Stimulated activated naive B cell treated with anti-CD40 and anti-IgM and Interleukin-4, amounts not matched to agents 10 μg/mL and 1 μg/mL and 100 μg/mL, for 72 hours (primary cell): ENCODE data around the gene ADGRD1.

Source experiments
- ATAC-seq, 2 donors: fragments of 150-1000 bp; cut with Tn5 transposase; replicated peaks; 2 replicates each; pipeline ENCODE4 v1.10.0; 2021; ENCODE audit warnings: moderate library complexity in 1 of 2
- DNase-seq: peaks from one replicate; pipeline ENCODE4 v3.0.0; 2021
- H3K27ac Mint-ChIP-seq: one replicate; pipeline ENCODE4 v1.8.0; 2022; ENCODE audit warnings: mild to moderate bottlenecking, mixed read lengths
- H3K27me3 Mint-ChIP-seq, 2 donors: one replicate each; pipeline ENCODE4 v1.8.0; 2022; ENCODE audit warnings: mixed read lengths in 2 of 2
- H3K36me3 Mint-ChIP-seq, 2 donors: one replicate each; pipeline ENCODE4 v1.8.0; 2022; ENCODE audit warnings: mixed read lengths in 2 of 2, mild to moderate bottlenecking in 1 of 2
- H3K4me1 Mint-ChIP-seq, 2 donors: one replicate each; pipeline ENCODE4 v1.8.0; 2022; ENCODE audit warnings: mixed read lengths in 2 of 2, mild to moderate bottlenecking in 1 of 2
- H3K4me3 Mint-ChIP-seq, 2 donors: one replicate each; pipeline ENCODE4 v1.8.0; 2022; ENCODE audit warnings: mild to moderate bottlenecking in 2 of 2, mixed read lengths in 2 of 2, moderate library complexity in 1 of 2
- H3K9me3 Mint-ChIP-seq, 2 donors: one replicate each; pipeline ENCODE4 v1.8.0; 2022; ENCODE audit warnings: mixed read lengths in 2 of 2, mild to moderate bottlenecking in 1 of 2

ADGRD1 gene

DNA sequence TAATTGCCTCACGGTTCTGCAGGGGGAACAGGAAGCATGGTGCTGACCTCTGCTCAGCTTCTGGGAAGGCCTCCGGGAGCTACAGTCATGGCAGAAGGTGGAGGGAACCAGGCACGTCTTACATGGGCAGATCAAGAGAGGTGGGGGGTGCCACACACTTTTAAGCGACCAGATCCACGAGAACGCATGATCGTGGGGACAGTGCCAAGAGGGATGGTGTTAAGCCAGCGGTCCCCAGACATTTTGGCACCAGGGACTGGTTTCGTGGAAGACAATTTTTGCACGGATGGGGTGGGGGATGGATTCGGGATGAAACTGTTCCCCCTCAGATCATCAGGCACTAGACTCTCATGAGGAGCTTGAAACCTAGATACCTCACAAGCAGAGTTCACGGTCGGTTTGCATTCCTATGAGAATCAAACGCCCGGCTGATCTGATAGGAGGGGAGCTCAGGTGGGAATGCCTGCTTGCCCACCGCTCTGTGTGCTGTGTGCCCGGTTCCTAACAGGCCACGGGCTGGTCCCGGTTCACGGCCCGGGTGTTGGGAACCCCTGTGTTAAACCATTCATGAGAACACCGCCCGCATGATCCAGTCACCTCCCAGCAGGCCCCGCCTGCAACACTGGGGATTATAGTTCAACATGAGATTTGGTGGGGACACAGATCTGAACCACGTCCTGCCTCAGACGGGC lies 96.9 kb downstream of the ADGRD1 start:
- Mint-ChIP-seq H3K27ac (no peak overlapping the region), H3K36me3 (peaks cover 2 to 3% of the 10 kb centered on the region in 2 donors), H3K27me3 (peaks cover 8 to 14% of the 10 kb centered on the region in 2 donors), H3K4me3 (no peak overlapping the region), H3K9me3 (peaks cover 2 to 4% of the 10 kb centered on the region in 2 donors), H3K4me1 (peaks cover 17 to 38% of the 10 kb centered on the region in 2 donors)
- no peak for DNase-seq
- no peak for ATAC-seq

- no peak overlapping the region for H3K27ac Mint-ChIP-seq
- H3K4me1 Mint-ChIP-seq: peaks cover 16 to 43% of the 10 kb centered on the region in 2 donors
- no peak for DNase-seq
- peaks cover 8 to 14% of the 10 kb centered on the region in 2 donors for H3K27me3 Mint-ChIP-seq
- H3K4me3 Mint-ChIP-seq: no peak overlapping the region
- no peak for ATAC-seq
- H3K36me3 Mint-ChIP-seq: peaks cover 2 to 3% of the 10 kb centered on the region in 2 donors
- H3K9me3 Mint-ChIP-seq: peaks cover 2 to 4% of the 10 kb centered on the region in 2 donors
Measured at GRCh38 chr12:131051155-131051473, 97.4 kb downstream of the ADGRD1 start.

DNA sequence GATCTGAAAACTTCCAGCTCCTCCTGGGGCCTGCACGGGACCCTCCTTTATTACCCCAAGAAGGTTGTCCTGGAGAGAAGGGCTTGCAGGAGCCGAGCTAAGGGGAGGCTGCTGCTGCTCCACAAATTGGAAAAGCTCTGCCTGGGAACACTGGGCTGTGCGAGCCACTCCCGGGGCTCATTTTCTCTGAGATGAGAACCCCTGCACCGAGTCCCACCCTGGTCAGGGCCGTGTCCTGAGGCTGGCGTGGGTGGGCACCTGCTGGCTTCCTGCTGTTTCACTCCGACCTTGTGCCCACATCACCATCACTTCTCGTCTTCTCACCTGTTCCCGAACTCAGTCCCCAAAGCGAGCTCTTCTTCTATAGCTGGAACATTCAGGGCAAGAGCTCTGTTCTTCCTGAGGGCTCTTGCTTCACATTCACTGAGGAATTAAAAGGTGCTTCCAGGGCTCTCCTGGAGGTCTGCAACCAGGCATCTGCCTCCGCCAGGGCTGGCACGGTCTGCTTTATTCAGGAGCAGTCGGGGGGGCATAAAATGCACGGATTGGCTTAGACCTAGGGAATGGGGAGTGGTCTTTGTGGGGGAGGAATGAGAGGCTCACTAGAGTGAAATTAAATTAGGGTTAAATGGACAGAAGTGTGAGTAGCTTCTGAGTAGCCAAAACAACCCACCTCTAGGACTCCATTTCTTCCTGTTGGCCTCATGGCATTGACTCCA lies 98.5 kb downstream of the ADGRD1 start:
- no peak overlapping the region for H3K27ac Mint-ChIP-seq
- no peak for ATAC-seq
- peaks cover 16 to 49% of the 10 kb centered on the region in 2 donors for H3K4me1 Mint-ChIP-seq

GRCh38 chr12:131052929-131053328 lies 99.2 kb downstream of the ADGRD1 start:
- no peak for DNase-seq
- H3K4me3 Mint-ChIP-seq: no peak overlapping the region
- H3K9me3 Mint-ChIP-seq: no peaks in the 10 kb centered on the region
- peaks cover 7 to 21% of the 10 kb centered on the region in 2 donors for H3K27me3 Mint-ChIP-seq
- H3K27ac Mint-ChIP-seq: peak overlapping the region; percentile 52
- H3K4me1 Mint-ChIP-seq: peaks cover 12 to 42% of the 10 kb centered on the region in 2 donors
- peak; percentile 24 to 33 for ATAC-seq
- H3K36me3 Mint-ChIP-seq: no peaks in the 10 kb centered on the region

More for the DNA sequence above, 98.5 kb downstream of the ADGRD1 start:
- no peaks in the 10 kb centered on the region for H3K36me3 Mint-ChIP-seq
- peaks cover 8 to 16% of the 10 kb centered on the region in 2 donors for H3K27me3 Mint-ChIP-seq
- no peak overlapping the region for H3K4me3 Mint-ChIP-seq
- DNase-seq: no peak
- H3K9me3 Mint-ChIP-seq: no peaks in the 10 kb centered on the region

DNA sequence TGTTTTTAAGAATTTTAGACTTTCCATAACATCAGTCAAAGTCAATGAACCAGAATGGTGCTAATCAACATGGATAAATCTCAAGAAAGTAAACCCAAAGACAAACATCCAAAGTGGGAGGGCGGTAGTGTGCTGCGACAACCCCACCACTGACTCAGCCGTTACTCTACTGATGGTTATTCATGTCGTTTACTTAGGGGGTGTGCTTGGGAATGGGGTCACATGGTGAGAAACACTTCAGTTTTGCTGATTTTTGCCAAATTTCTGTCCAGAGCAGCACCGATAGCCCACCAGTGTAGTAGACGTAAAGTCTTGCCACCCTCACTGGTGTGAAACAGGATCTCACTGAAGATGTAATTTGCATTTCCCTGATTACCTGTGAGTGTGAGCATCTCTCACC lies 99.9 kb downstream of the ADGRD1 start:
- peaks cover 8 to 36% of the 10 kb centered on the region in 2 donors for H3K4me1 Mint-ChIP-seq
- no peak overlapping the region for H3K4me3 Mint-ChIP-seq
- ATAC-seq (no peak), DNase-seq (no peak)
- H3K9me3 Mint-ChIP-seq: no peaks in the 10 kb centered on the region
- H3K27me3 Mint-ChIP-seq: peaks cover 9 to 27% of the 10 kb centered on the region in 2 donors
- no peaks in the 10 kb centered on the region for H3K36me3 Mint-ChIP-seq
- no peak overlapping the region for H3K27ac Mint-ChIP-seq

GRCh38 chr12:131054345-131055092 lies 100.8 kb downstream of the ADGRD1 start:
- H3K36me3 Mint-ChIP-seq: no peaks in the 10 kb centered on the region
- H3K27ac Mint-ChIP-seq: peak overlapping the region; percentile 78
- H3K27me3 Mint-ChIP-seq: peaks cover 9 to 29% of the 10 kb centered on the region in 2 donors

DNA sequence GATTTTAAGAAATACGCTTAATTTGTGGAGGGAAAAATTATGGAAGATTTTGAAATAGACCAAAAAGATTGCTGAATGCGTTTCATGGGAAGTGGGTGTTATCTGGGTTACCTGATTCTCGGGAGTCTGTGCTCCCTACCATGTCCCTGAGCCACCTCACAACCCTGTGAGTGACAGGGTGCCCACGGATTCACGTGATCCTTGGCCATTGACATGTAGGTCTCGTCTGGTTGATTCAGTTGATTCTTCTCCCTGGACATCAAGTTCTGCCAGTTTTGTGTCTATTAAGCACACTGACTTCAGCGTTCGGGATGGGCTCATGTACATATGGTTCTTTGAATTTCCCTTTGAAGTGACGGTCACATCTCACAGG lies 101.4 kb downstream of the ADGRD1 start:
- Mint-ChIP-seq H3K27ac (peak overlapping the region; percentile 78), H3K4me3 (no peak overlapping the region), H3K4me1 (peaks cover 10 to 31% of the 10 kb centered on the region in 2 donors), H3K9me3 (no peaks in the 10 kb centered on the region), H3K36me3 (no peaks in the 10 kb centered on the region), H3K27me3 (peaks cover 9 to 29% of the 10 kb centered on the region in 2 donors)
- peak in 1 of 2 donors; percentile 10 for ATAC-seq
- DNase-seq: no peak

More at GRCh38 chr12:131054345-131055092, 100.8 kb downstream of the ADGRD1 start:
- Mint-ChIP-seq H3K9me3 (no peaks in the 10 kb centered on the region), H3K4me3 (no peak overlapping the region), H3K4me1 (peaks cover 8 to 31% of the 10 kb centered on the region in 2 donors)
- no peak for DNase-seq
- ATAC-seq: no peak

DNA sequence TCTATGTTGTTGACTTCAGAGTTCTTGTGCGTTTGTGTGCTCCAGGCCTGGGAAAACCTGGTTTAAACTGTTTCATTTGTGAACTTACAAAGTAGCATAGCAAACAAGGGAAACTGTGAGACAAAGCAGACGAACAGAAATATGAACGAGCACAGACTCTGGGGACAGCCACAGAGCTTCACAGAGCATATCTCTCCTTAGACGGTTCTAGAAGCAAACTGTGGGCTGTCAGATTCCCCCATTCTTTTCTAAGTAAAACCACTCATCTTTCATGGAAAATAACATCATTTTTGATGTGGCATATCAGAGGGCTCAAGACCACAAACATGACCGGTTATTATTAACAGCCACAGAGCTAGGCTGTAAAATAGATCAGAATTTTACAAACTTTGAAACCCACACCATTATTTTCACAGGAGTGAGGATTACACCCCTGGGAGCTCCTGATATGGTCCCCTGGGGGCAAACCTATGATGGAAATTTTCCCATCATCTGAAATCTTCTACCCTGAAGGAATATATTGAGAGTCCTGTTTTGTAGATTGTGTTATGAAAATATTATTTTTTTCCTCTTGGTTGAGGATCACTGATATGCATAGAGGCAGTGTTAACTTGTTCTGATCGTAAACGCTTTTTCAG lies 102.0 kb downstream of the ADGRD1 start:
- peak; percentile 76 to 82 for ATAC-seq
- peaks cover 9 to 29% of the 10 kb centered on the region in 2 donors for H3K27me3 Mint-ChIP-seq
- peak overlapping the region; percentile 79 for H3K27ac Mint-ChIP-seq
- H3K9me3 Mint-ChIP-seq: no peaks in the 10 kb centered on the region
- H3K4me1 Mint-ChIP-seq: peaks cover 12 to 31% of the 10 kb centered on the region in 2 donors
- DNase-seq: no peak
- no peaks in the 10 kb centered on the region for H3K36me3 Mint-ChIP-seq
- no peak overlapping the region for H3K4me3 Mint-ChIP-seq

- ATAC-seq (no peak), DNase-seq (no peak)
- Mint-ChIP-seq H3K27me3 (peaks cover 9 to 29% of the 10 kb centered on the region in 2 donors), H3K36me3 (no peaks in the 10 kb centered on the region), H3K4me1 (peaks cover 18 to 38% of the 10 kb centered on the region in 2 donors), H3K9me3 (peaks cover 0 to 2% of the 10 kb centered on the region in 2 donors), H3K4me3 (no peak overlapping the region), H3K27ac (peak overlapping the region; percentile 79)
Measured at GRCh38 chr12:131056626-131057025, 102.9 kb downstream of the ADGRD1 start.

GRCh38 chr12:131057211-131057721 lies 103.6 kb downstream of the ADGRD1 start:
- Mint-ChIP-seq H3K9me3 (peaks cover 0 to 4% of the 10 kb centered on the region in 2 donors), H3K36me3 (no peaks in the 10 kb centered on the region), H3K4me1 (peaks cover 18 to 41% of the 10 kb centered on the region in 2 donors), H3K4me3 (no peak overlapping the region), H3K27ac (peak overlapping the region; percentile 79), H3K27me3 (peaks cover 9 to 29% of the 10 kb centered on the region in 2 donors)
- no peak for ATAC-seq
- no peak for DNase-seq

DNA sequence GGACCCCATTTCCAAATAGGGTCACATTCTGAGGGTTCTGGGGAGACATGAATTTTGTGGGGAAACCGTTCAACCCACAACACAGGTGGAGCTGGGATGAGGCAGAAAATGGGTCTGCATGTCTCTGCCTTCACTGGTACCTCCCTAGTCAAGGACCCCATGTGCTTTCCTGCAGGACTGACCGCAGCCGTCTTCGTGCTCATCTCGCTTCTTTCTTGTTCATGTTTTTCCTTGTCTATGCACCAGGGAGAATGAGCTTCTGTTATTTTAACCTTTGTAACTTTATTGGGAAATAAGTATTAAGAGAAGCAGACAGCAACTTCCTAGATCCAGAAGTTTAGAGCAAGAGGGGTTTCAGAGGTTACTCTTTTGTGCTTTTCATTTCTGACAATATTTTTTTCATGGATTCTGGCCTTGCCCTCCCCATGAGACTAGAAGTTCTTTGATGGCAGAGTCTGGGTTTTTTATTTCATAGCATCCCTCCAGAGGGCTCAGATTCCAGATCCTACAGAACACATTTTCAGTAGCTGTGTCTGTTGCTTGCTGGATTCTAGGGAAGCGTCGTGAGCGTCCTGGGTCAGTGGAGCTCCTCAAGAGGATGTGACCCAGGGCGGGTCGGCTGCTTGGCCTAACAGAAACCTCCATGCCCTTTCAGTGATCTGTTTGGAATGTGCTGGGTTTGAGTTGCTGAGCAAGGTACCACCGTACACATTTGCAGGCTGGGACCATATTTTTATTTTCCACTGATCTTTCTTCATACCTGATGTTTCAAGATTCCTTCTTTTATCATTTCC lies 104.2 kb downstream of the ADGRD1 start:
- H3K4me3 Mint-ChIP-seq: no peak overlapping the region
- ATAC-seq (no peak), DNase-seq (no peak)
- no peak overlapping the region for H3K27ac Mint-ChIP-seq
- no peaks in the 10 kb centered on the region for H3K36me3 Mint-ChIP-seq
- peaks cover 18 to 40% of the 10 kb centered on the region in 2 donors for H3K4me1 Mint-ChIP-seq
- H3K27me3 Mint-ChIP-seq: peaks cover 9 to 29% of the 10 kb centered on the region in 2 donors
- H3K9me3 Mint-ChIP-seq: peaks cover 0 to 4% of the 10 kb centered on the region in 2 donors

DNA sequence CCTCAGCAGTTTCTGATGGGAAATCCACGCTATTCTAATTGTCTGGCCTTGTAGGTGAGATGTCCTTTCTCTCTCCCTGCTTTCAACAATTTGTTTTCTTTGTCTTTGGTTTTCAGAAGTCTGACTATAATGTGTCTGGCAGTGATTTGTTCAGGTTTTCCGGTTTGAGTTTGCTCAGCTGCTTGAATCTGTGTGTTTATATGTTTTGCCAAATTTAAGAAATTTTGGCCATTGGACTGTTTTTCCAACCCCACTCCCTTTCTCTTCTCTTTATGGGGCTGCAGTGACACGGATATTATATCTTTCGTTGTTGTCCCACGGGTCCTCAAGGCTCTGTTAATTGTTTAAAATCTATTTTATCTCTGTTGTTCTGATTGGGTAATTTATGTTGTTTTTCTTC lies 105.0 kb downstream of the ADGRD1 start:
- no peak for ATAC-seq
- no peaks in the 10 kb centered on the region for H3K36me3 Mint-ChIP-seq
- H3K4me1 Mint-ChIP-seq: peaks cover 18 to 37% of the 10 kb centered on the region in 2 donors
- DNase-seq: no peak
- H3K27me3 Mint-ChIP-seq: peaks cover 9 to 30% of the 10 kb centered on the region in 2 donors
- no peak overlapping the region for H3K4me3 Mint-ChIP-seq
- peak overlapping the region; percentile 11 for H3K27ac Mint-ChIP-seq
- H3K9me3 Mint-ChIP-seq: peaks cover 0 to 4% of the 10 kb centered on the region in 2 donors

GRCh38 chr12:131060011-131060703 lies 106.5 kb downstream of the ADGRD1 start:
- H3K36me3 Mint-ChIP-seq: no peaks in the 10 kb centered on the region
- DNase-seq (no peak), ATAC-seq (no peak)
- H3K27me3 Mint-ChIP-seq: peaks cover 12 to 27% of the 10 kb centered on the region in 2 donors
- H3K4me1 Mint-ChIP-seq: peaks cover 22 to 39% of the 10 kb centered on the region in 2 donors
- no peak overlapping the region for H3K4me3 Mint-ChIP-seq
- no peak overlapping the region for H3K27ac Mint-ChIP-seq
- peaks cover 0 to 4% of the 10 kb centered on the region in 2 donors for H3K9me3 Mint-ChIP-seq
